Progenitor cell of endocrine pancreas (in vitro differentiated cells): ENCODE results near the gene SLC17A9. TPM values are rescaled to one million over a fixed set of nuclear protein-coding genes. Genes with fewer than 3 reads are reported as not detected.

ENCODE experiments used
- DNase-seq: peaks from one replicate; pipeline ENCODE4 v3.0.0; 2021; ENCODE audit warnings: low spot score; ENCODE audit not compliant: unreplicated experiment
- H3K27ac Mint-ChIP-seq: 2 replicates; pipeline ENCODE4 v1.8.0; 2021; ENCODE audit warnings: mild to moderate bottlenecking, moderate library complexity, mixed read lengths
- H3K27me3 Mint-ChIP-seq: 2 replicates; pipeline ENCODE4 v1.8.0; 2021; ENCODE audit warnings: mixed read lengths
- H3K36me3 Mint-ChIP-seq: 2 replicates; pipeline ENCODE4 v1.8.0; 2022; ENCODE audit warnings: mixed read lengths; ENCODE audit not compliant: insufficient read depth
- H3K4me1 Mint-ChIP-seq: 2 replicates; pipeline ENCODE4 v1.8.0; 2021; ENCODE audit warnings: low read depth, mixed read lengths
- H3K4me3 Mint-ChIP-seq: 2 replicates; pipeline ENCODE4 v1.8.0; 2021; ENCODE audit warnings: low read depth, mild to moderate bottlenecking, moderate library complexity, mixed read lengths
- H3K9me3 Mint-ChIP-seq: 2 replicates; pipeline ENCODE4 v1.8.0; 2021; ENCODE audit warnings: low read depth, mixed read lengths
- CTCF ChIP-seq: fragments of 200-600 bp; sonication (generic); IDR thresholded peaks from one replicate; pipeline ENCODE4 v1.5.0; 2021; ENCODE audit warnings: antibody characterized with exemption, mild to moderate bottlenecking; ENCODE audit not compliant: unreplicated experiment
- total RNA-seq: library from RNA; stranded (reverse); gene quantifications from 2 replicates; pipeline ENCODE4 v1.2.1, GENCODE V29; 2021

SLC17A9 gene
- total RNA-seq, 1 donor from 2014 or later: 8.0 TPM

- H3K9me3 Mint-ChIP-seq: peaks cover 9% of the 10 kb centered on the region
- no peak for TF ChIP-seq CTCF
- peaks cover 73% of the 10 kb centered on the region for H3K27me3 Mint-ChIP-seq
Observed at GRCh38 chr20:63011798-63012197, 59.3 kb downstream of the SLC17A9 start.

GRCh38 chr20:63013207-63013606 is 60.7 kb downstream of the SLC17A9 start:
- Mint-ChIP-seq H3K27ac (no peak overlapping the region), H3K27me3 (peaks cover 66% of the 10 kb centered on the region)

More at GRCh38 chr20:63011798-63012197, 59.3 kb downstream of the SLC17A9 start:
- Mint-ChIP-seq H3K4me3 (no peak overlapping the region), H3K4me1 (peaks cover 6% of the 10 kb centered on the region), H3K36me3 (no peaks in the 10 kb centered on the region), H3K27ac (no peak overlapping the region)
- no peak for DNase-seq

GRCh38 chr20:63014287-63014686 is 61.8 kb downstream of the SLC17A9 start:
- Mint-ChIP-seq H3K36me3 (no peaks in the 10 kb centered on the region), H3K27me3 (peaks cover 62% of the 10 kb centered on the region)
- TF ChIP-seq CTCF: no peak

More at GRCh38 chr20:63013207-63013606, 60.7 kb downstream of the SLC17A9 start:
- Mint-ChIP-seq H3K36me3 (no peaks in the 10 kb centered on the region), H3K4me1 (peaks cover 6% of the 10 kb centered on the region), H3K4me3 (no peak overlapping the region), H3K9me3 (peaks cover 9% of the 10 kb centered on the region)
- TF ChIP-seq CTCF: no peak
- no peak for DNase-seq

GRCh38 chr20:63014710-63015109 is 62.2 kb downstream of the SLC17A9 start:
- no peaks in the 10 kb centered on the region for H3K36me3 Mint-ChIP-seq
- H3K27ac Mint-ChIP-seq: no peak overlapping the region
- H3K27me3 Mint-ChIP-seq: peaks cover 66% of the 10 kb centered on the region
- H3K9me3 Mint-ChIP-seq: peaks cover 9% of the 10 kb centered on the region
- H3K4me3 Mint-ChIP-seq: no peak overlapping the region
- DNase-seq: no peak
- H3K4me1 Mint-ChIP-seq: peaks cover 8% of the 10 kb centered on the region
- TF ChIP-seq CTCF: no peak

More at GRCh38 chr20:63014287-63014686, 61.8 kb downstream of the SLC17A9 start:
- Mint-ChIP-seq H3K4me3 (no peak overlapping the region), H3K9me3 (peaks cover 9% of the 10 kb centered on the region), H3K4me1 (peaks cover 4% of the 10 kb centered on the region), H3K27ac (no peak overlapping the region)
- no peak for DNase-seq

GRCh38 chr20:63015147-63015661 is 62.7 kb downstream of the SLC17A9 start:
- peaks cover 9% of the 10 kb centered on the region for H3K4me1 Mint-ChIP-seq
- no peak overlapping the region for H3K27ac Mint-ChIP-seq
- peaks cover 9% of the 10 kb centered on the region for H3K9me3 Mint-ChIP-seq
- H3K36me3 Mint-ChIP-seq: no peaks in the 10 kb centered on the region
- TF ChIP-seq CTCF: no peak
- peaks cover 64% of the 10 kb centered on the region for H3K27me3 Mint-ChIP-seq
- H3K4me3 Mint-ChIP-seq: no peak overlapping the region
- no peak for DNase-seq
